Astrocyte (in vitro differentiated cells and primary cell): ENCODE measurements around the gene ZNF669. TPM values are rescaled to one million over a fixed set of nuclear protein-coding genes. Genes with fewer than 3 reads are reported as not detected.
A peak's percentile ranks its signal among the peaks of the same experiment; 100 is the strongest.

Experiments used
- DNase-seq: peaks from one replicate; pipeline ENCODE4 v3.0.0-alpha.2; 2010; ENCODE audit warnings: low read depth
- FAIRE-seq: peaks from 2 replicates; lab custom pipeline; 2011; peaks lifted over from hg19 to GRCh38; lab: Jason Lieb, UNC
- H2AFZ ChIP-seq: 2 replicates; pipeline ENCODE4 v1.6.0; 2012; ENCODE audit warnings: low read depth, low read length, inconsistent platforms
- H3K27ac ChIP-seq: 2 replicates; pipeline ENCODE4 v1.5.1; 2011; ENCODE audit warnings: low read depth, low read length, inconsistent platforms
- H3K27me3 ChIP-seq: 2 replicates; pipeline ENCODE4 v1.6.0; 2011; ENCODE audit warnings: low read length, inconsistent platforms; ENCODE audit not compliant: insufficient read depth
- H3K36me3 ChIP-seq: 2 replicates; pipeline ENCODE4 v1.5.1; 2011; ENCODE audit warnings: low read length, inconsistent platforms; ENCODE audit not compliant: insufficient read depth
- H3K4me1 ChIP-seq: 2 replicates; pipeline ENCODE4 v1.5.1; 2011; ENCODE audit warnings: low read length, inconsistent platforms; ENCODE audit not compliant: insufficient read depth
- H3K4me2 ChIP-seq: 2 replicates; pipeline ENCODE4 v1.6.0; 2012; ENCODE audit warnings: low read length, inconsistent platforms
- H3K4me3 ChIP-seq: 2 replicates; pipeline ENCODE4 v1.5.1; 2011; ENCODE audit warnings: low read depth, mild to moderate bottlenecking, low read length, inconsistent platforms; ENCODE audit not compliant: insufficient read depth
- H3K79me2 ChIP-seq: 2 replicates; pipeline ENCODE4 v1.6.0; 2012; ENCODE audit warnings: mild to moderate bottlenecking, low read length, inconsistent platforms; ENCODE audit not compliant: insufficient read depth
- H3K9ac ChIP-seq: 2 replicates; pipeline ENCODE4 v1.6.0; 2012; ENCODE audit warnings: mild to moderate bottlenecking, low read length, inconsistent platforms
- H3K9me3 ChIP-seq: 2 replicates; pipeline ENCODE4 v1.5.1; 2012; ENCODE audit warnings: low read depth, mild to moderate bottlenecking, low read length, inconsistent platforms; ENCODE audit not compliant: insufficient read depth
- H4K20me1 ChIP-seq: 2 replicates; pipeline ENCODE4 v1.6.0; 2012; ENCODE audit warnings: low read length, inconsistent platforms; ENCODE audit not compliant: insufficient read depth
- H3K27ac Mint-ChIP-seq: one replicate; pipeline ENCODE4 v1.8.0; 2021; ENCODE audit warnings: mild to moderate bottlenecking, mixed read lengths; ENCODE audit not compliant: unreplicated experiment
- H3K27me3 Mint-ChIP-seq: one replicate; pipeline ENCODE4 v1.8.0; 2021; ENCODE audit warnings: low read depth, mixed read lengths; ENCODE audit not compliant: unreplicated experiment
- H3K36me3 Mint-ChIP-seq: one replicate; pipeline ENCODE4 v1.8.0; 2021; ENCODE audit warnings: low read depth, mixed read lengths; ENCODE audit not compliant: unreplicated experiment
- H3K4me1 Mint-ChIP-seq: one replicate; pipeline ENCODE4 v1.8.0; 2021; ENCODE audit warnings: low read depth, mixed read lengths; ENCODE audit not compliant: unreplicated experiment
- H3K4me3 Mint-ChIP-seq: one replicate; pipeline ENCODE4 v1.8.0; 2021; ENCODE audit warnings: mild to moderate bottlenecking, moderate library complexity, mixed read lengths; ENCODE audit not compliant: unreplicated experiment
- H3K9me3 Mint-ChIP-seq: one replicate; pipeline ENCODE4 v1.8.0; 2021; ENCODE audit warnings: mild to moderate bottlenecking, mixed read lengths; ENCODE audit not compliant: unreplicated experiment
- CTCF ChIP-seq: IDR thresholded peaks from 2 replicates; pipeline ENCODE4 v1.5.1; 2011; ENCODE audit warnings: low read depth, mild to moderate bottlenecking, inconsistent platforms, low read length, moderate library complexity; ENCODE audit not compliant: insufficient read depth
- EZH2 ChIP-seq: IDR thresholded peaks from 2 replicates; pipeline ENCODE4 v1.6.1; 2012; ENCODE audit warnings: mild to moderate bottlenecking, low read length, inconsistent platforms; ENCODE audit not compliant: insufficient read depth
- total RNA-seq: library from RNA; stranded (reverse); gene quantifications from 2 replicates; pipeline ENCODE4 v1.2.1, GENCODE V29; 2021

The ZNF669 gene
- total RNA-seq, 1 donor from 2014 or later, result 9.4 TPM

- H3K4me3 ChIP-seq, result no peak overlapping the region
- no peak for DNase-seq
- H4K20me1 ChIP-seq, result peaks cover 13% of the 10 kb centered on the region
- Mint-ChIP-seq H3K9me3 (peaks cover 38% of the 10 kb centered on the region), H3K4me1 (no peaks in the 10 kb centered on the region), H3K36me3 (peaks cover 41% of the 10 kb centered on the region), H3K4me3 (peak overlapping the region; percentile 69), H3K27ac (no peak overlapping the region), H3K27me3 (no peaks in the 10 kb centered on the region)
- FAIRE-seq, result no peak
- H3K36me3 ChIP-seq, result peaks cover 20% of the 10 kb centered on the region
- no peaks in the 10 kb centered on the region for H3K27me3 ChIP-seq
- TF ChIP-seq CTCF (no peak), EZH2 (no peak)
- no peaks in the 10 kb centered on the region for H3K4me1 ChIP-seq
- H3K79me2 ChIP-seq, result peaks cover 40% of the 10 kb centered on the region
- H3K4me2 ChIP-seq, result peak overlapping the region; percentile 84
- peaks cover 24% of the 10 kb centered on the region for H3K9me3 ChIP-seq
- no peak overlapping the region for H3K27ac ChIP-seq
- no peak overlapping the region for H3K9ac ChIP-seq
- H2AFZ ChIP-seq, result no peak overlapping the region
Observed at GRCh38 chr1:247104965-247105364, 809 bp upstream of the ZNF669 start.

- Histone ChIP-seq H3K27ac (no peak overlapping the region), H3K4me1 (no peaks in the 10 kb centered on the region), H3K79me2 (peaks cover 40% of the 10 kb centered on the region), H3K9me3 (peaks cover 34% of the 10 kb centered on the region), H2AFZ (no peak overlapping the region), H4K20me1 (peaks cover 13% of the 10 kb centered on the region), H3K9ac (no peak overlapping the region), H3K27me3 (no peaks in the 10 kb centered on the region), H3K36me3 (peaks cover 31% of the 10 kb centered on the region), H3K4me2 (peak overlapping the region; percentile 29), H3K4me3 (peak overlapping the region; percentile 99)
- TF ChIP-seq EZH2 (no peak), CTCF (no peak)
- no peaks in the 10 kb centered on the region for H3K27me3 Mint-ChIP-seq
- H3K9me3 Mint-ChIP-seq, result peaks cover 50% of the 10 kb centered on the region
- peak overlapping the region; percentile 57 for H3K4me3 Mint-ChIP-seq
- peaks cover 54% of the 10 kb centered on the region for H3K36me3 Mint-ChIP-seq
- H3K4me1 Mint-ChIP-seq, result no peaks in the 10 kb centered on the region
- FAIRE-seq (no peak), DNase-seq (peak; percentile 53)
- no peak overlapping the region for H3K27ac Mint-ChIP-seq
Observed at GRCh38 chr1:247102381-247102780, 1.8 kb downstream of the ZNF669 start.

- H3K4me2 ChIP-seq, result no peak overlapping the region
- H3K4me1 Mint-ChIP-seq, result no peaks in the 10 kb centered on the region
- FAIRE-seq, result no peak
- H3K4me3 ChIP-seq, result no peak overlapping the region
- peaks cover 35% of the 10 kb centered on the region for H3K36me3 ChIP-seq
- peaks cover 41% of the 10 kb centered on the region for H3K9me3 ChIP-seq
- no peak overlapping the region for H2AFZ ChIP-seq
- TF ChIP-seq EZH2, result no peak
- TF ChIP-seq CTCF, result no peak
- peaks cover 64% of the 10 kb centered on the region for H3K36me3 Mint-ChIP-seq
- H3K27me3 Mint-ChIP-seq, result no peaks in the 10 kb centered on the region
- no peak overlapping the region for H3K4me3 Mint-ChIP-seq
- no peak overlapping the region for H3K27ac Mint-ChIP-seq
- no peak overlapping the region for H3K27ac ChIP-seq
- no peaks in the 10 kb centered on the region for H3K4me1 ChIP-seq
- peaks cover 56% of the 10 kb centered on the region for H3K9me3 Mint-ChIP-seq
- peaks cover 13% of the 10 kb centered on the region for H4K20me1 ChIP-seq
- no peak overlapping the region for H3K9ac ChIP-seq
- DNase-seq, result no peak
- no peaks in the 10 kb centered on the region for H3K27me3 ChIP-seq
- H3K79me2 ChIP-seq, result peaks cover 40% of the 10 kb centered on the region
Observed at GRCh38 chr1:247100676-247101279, 3.4 kb downstream of the ZNF669 start.
